Globus pallidus (tissue), 1 donor: ENCODE data around the gene TCF4.
A peak's percentile ranks its signal among the peaks of the same experiment; 100 is the strongest.

ENCODE experiments used
- DNase-seq: peaks from one replicate; pipeline ENCODE4 v3.0.0-alpha.2; 2015; ENCODE audit warnings: low spot score

Gene TCF4

DNA sequence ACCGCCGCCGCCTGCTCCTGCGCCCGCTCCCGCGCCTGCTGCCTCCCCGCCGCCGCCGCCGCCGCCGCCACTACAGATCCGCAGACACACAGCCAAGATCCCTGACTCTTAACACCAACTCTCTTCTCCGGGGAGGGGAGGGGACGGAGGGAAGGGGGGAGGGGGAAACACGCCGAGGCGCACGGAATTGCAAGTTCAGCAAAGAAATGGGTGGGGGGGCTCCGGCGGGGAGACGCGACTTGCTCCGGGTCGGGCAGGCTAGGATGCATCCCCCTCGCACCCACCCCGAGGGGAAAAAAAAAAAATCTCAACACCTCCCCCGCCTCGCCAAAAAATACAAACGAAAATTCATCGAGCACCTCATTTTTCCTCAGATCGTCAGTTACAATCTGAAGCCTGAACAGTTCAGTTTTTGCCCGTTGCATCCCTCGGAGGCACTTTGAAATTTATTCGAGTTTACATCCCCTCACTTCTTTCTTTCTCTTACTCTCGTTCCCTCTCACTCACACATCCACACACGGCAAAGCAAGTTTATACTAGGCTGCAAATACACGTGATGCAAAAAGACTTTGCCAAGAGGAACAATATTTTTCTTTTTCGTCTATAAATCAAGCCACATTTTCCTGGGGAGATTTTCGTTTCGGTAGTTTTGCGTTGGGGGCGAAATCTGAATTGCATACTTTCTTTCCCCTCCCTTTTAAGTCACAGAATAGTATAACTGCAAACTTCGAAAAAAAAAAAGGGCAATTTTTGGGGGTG, at the start of gene TCF4:
TSS of gene TCF4 (minus strand) at position 82 of the 759 bp plus-strand sequence. CDS start 1,076 bp downstream, outside the sequence.
- peak; percentile 71 for DNase-seq

DNA sequence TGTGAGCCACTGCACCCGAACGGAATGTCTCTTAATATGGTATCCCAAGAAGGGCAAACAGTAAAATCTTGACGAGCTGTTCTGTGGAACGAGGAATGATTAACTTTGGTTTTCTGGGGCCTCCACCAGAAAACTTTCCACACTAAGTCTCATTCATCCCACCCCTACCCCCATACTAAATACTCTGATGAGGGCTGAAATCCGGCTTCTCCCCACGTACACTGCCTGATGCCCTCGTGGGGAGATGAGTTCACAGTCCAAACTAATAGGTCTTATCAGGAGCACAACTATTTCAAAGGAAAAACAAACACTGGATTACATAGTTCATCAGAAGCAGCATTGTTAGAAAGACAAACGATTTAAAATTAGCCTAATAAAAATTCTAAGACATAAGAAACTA, 49.2 kb upstream of the TCF4 start:
- DNase-seq, result no peak

DNA sequence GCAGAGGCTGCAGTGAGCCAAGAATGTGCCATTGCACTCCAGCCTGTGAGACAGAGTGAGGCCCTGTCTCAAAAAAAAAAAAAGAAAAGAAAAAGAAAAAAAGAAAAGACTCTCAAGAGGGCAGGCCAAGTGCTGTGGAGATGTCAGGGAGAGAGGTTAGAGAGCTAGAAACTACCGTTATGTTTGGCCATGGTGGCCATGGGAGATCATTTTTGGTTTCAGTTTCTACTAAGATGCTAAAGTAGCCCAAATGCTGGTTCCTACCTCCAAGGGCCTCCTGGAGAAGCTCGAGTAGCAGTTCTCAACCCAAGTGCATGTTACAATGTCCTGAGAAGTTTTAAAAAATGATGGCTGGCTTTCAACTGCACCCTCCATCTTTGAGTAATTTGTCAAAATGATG, 47.4 kb upstream of the TCF4 start:
- no peak for DNase-seq

GRCh38 chr18:55634545-55634944, 46.6 kb upstream of the TCF4 start:
- no peak for DNase-seq

GRCh38 chr18:55633032-55633431, 45.0 kb upstream of the TCF4 start:
- DNase-seq, result no peak

DNA sequence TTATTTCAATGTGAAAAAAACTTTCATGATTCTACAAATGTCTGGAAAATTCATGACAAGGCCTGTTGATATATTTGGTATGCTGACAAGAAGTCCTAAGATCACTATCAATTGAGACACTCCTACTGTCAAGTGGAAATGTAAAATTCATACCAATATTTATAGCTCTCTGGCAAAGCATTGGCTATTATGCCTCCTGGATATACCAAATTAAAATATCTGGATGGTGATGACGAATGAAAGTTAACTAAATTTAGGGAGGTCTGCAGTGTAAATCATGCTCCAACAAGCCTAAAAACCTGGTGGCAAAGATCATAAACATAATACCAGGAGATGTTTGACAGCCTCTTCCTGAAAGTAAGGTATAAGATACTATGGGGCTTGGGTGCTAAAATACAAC, 41.1 kb upstream of the TCF4 start:
- DNase-seq, result no peak

- no peak for DNase-seq
Measured at GRCh38 chr18:55627007-55627406, 39.0 kb upstream of the TCF4 start.

GRCh38 chr18:55625901-55626300, 37.9 kb upstream of the TCF4 start:
- no peak for DNase-seq

- DNase-seq, result no peak
Measured at GRCh38 chr18:55623626-55624025, 35.6 kb upstream of the TCF4 start.

GRCh38 chr18:55610506-55610905, 22.5 kb upstream of the TCF4 start:
- DNase-seq, result no peak

GRCh38 chr18:55609160-55609825, 21.3 kb upstream of the TCF4 start:
- DNase-seq, result no peak

DNA sequence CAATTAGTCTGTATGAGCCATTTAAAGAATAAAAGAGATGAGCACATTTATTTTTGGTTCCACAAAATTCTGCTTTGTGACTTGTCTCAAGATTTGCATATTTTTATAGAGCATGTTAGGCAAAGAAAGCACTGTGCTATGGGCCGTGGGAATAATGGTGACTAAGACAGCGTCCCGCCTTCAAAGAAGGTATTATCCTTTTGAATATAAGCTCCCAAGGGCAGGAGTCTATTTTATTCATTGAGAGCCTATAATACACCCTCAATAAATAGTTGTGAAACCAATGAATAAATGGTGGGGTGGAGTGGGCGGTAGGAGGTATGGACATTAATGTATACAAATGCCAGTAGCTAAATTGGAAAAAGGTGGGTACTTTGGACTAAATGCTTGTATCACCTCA, 20.5 kb upstream of the TCF4 start:
- no peak for DNase-seq

DNA sequence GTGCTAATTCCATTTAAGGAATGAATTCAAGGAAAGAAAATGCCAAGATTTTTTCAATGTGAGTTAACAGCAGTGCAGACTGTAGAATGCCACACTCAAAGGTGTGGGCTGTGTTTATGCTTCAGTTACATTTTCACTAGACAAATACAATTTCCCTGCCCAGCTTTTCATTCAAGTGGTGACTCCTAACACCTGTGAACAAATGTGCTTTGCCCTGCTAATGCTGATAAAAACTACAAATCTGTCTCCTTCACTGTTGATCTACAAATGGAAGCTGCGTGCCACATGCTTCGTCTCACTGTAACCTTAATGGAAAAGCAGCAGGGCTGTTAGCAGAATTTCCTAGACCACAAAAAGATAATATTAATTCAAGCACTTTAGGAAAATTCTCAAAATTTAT, 19.8 kb upstream of the TCF4 start:
- DNase-seq, result no peak

DNA sequence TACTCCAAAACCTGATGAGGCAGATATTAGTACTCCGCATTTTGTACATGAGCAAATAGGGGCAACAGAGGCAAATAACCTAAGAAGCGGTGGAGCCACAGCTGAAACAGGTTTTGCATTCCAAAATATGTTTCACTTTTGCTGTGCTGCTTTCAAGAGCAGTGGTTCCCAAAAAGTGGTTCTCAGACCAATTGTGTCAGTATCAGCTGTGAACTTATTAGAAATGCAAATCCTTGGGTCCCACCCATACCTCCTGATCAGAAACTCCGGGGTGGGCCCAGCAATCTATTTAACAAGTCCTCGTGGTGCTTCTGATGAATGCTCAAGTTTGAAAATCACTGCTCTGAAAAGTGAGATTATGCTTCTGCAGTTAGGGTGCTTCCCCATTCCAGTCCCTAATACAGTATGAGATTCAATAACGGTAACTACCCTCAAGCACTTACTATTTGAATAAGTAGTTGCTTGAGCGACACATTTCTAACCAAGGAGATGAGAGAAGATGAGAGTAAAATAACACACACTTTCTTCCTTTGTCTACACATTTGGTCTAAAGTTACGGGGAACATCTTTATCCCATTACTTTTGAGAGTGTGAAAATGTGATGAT, 17.8 kb upstream of the TCF4 start:
- no peak for DNase-seq

DNA sequence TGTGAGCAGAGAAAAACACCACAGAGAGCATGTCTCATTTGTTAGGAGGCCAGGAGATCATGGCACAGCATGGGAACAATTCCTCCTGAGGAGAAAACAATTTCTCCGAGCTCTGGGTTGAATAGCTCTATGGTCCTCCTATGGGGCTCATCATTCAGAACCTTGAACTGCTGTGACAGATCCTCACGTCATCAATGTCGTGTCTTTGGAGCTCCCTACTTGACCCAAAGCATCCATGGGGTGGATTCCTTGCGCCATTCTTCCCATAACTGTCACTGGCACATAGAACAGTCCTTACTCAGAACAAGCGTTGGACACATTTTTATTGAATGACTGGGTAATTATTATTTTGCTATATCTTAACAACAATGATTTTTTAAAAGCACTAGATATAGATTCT, 15.8 kb upstream of the TCF4 start:
- no peak for DNase-seq

GRCh38 chr18:55593888-55594287, 5.9 kb upstream of the TCF4 start:
- DNase-seq, result no peak

DNA sequence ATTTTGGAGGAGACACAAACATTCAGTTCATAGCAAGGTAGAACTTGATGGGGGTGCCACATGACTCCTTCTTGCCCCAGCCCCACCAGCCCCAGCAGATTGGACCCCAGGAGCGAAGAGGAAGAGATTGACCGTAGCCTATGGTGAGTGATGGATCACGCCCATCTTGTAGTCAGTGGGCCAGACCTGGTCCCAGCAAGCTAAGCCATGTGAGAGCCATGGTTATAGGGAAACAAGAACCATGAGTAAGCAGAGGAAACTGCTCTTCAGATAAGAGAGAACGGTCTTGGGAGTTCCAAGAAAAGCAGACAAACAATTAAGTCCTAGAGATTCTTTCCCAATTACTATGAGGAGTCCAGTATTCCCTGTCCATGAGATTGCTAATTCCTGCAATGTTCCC, 4.6 kb upstream of the TCF4 start:
- no peak for DNase-seq

- no peak for DNase-seq
Measured at GRCh38 chr18:55592106-55592505, 4.1 kb upstream of the TCF4 start.

GRCh38 chr18:55589625-55590291, 1.8 kb upstream of the TCF4 start:
- peak; percentile 94 for DNase-seq

DNA sequence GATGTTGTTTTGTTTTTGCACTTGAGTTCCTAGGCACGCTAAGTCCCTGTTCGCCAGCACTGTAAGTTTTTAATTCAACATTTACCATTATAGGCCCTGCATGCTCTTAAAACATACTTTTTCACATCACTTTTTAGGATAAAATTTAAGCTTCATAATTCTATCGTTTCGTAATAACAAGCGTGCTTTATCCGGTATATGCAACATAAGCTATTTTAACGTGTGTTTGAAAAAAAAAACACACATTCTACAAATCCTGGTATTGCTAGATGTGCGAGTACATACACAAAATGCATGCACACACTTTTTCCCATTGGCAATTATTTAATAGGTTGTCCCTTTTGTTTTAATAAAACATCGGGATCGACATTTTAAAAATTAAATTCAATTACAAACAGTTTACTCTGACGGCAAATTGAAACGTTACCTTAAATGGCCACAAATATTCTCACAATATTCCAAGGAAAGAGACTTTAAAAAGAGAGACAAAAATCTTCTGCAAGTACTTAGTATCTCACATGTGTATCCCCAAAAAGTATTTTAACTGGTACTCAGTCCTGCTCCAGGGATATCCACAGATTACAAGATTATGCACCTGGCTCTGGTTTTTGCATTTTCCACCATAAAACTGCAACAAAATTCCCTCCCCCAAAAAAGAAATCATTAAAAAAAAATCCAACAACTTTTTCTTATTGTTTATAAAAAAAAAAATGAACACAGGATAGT, 1.0 kb upstream of the TCF4 start:
- peak; percentile 71 for DNase-seq

- peak; percentile 66 for DNase-seq
Measured at GRCh38 chr18:55587418-55588110, 428 bp downstream of the TCF4 start.
